ENCODE results near the gene CPB2. TPM values are rescaled to one million over a fixed set of nuclear protein-coding genes. Genes with fewer than 3 reads are reported as not detected.

The CPB2 gene
- total and polyA plus RNA-seq, 7 donors = not detected

GRCh38 chr13:46075811-46076210 is 29.0 kb downstream of the CPB2 start:
- DNase-seq = no peak
- no peak for TF ChIP-seq POLR2AphosphoS5 (IDR thresholded peaks at IDR 0.05)
- H3K27me3 ChIP-seq = no peaks in the 10 kb centered on the region
- intact Hi-C loops (cut with DNase I) = no loop called here
- no peak overlapping the region for H3K27ac ChIP-seq
- no peak overlapping the region for H3K4me3 ChIP-seq
- 93 to 100% methylated on average over 1 of the region's 1 CpG for WGBS, 2 donors
- no peaks in the 10 kb centered on the region for H3K4me1 ChIP-seq
- H3K36me3 ChIP-seq = no peaks in the 10 kb centered on the region
- H3K9me3 ChIP-seq = no peaks in the 10 kb centered on the region

- intact Hi-C loops (cut with DNase I) = no loop called here
- no peak for DNase-seq
- Histone ChIP-seq H3K4me3 (no peak overlapping the region), H3K27me3 (no peaks in the 10 kb centered on the region), H3K4me1 (no peaks in the 10 kb centered on the region), H3K36me3 (no peaks in the 10 kb centered on the region), H3K27ac (no peak overlapping the region), H3K9me3 (no peaks in the 10 kb centered on the region)
- TF ChIP-seq, protein P1, sequence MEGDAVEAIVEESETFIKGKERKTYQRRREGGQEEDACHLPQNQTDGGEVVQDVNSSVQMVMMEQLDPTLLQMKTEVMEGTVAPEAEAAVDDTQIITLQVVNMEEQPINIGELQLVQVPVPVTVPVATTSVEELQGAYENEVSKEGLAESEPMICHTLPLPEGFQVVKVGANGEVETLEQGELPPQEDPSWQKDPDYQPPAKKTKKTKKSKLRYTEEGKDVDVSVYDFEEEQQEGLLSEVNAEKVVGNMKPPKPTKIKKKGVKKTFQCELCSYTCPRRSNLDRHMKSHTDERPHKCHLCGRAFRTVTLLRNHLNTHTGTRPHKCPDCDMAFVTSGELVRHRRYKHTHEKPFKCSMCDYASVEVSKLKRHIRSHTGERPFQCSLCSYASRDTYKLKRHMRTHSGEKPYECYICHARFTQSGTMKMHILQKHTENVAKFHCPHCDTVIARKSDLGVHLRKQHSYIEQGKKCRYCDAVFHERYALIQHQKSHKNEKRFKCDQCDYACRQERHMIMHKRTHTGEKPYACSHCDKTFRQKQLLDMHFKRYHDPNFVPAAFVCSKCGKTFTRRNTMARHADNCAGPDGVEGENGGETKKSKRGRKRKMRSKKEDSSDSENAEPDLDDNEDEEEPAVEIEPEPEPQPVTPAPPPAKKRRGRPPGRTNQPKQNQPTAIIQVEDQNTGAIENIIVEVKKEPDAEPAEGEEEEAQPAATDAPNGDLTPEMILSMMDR (IDR thresholded peaks at IDR 0.05) = no peak
- no peak for TF ChIP-seq EP300 (IDR thresholded peaks at IDR 0.05)
- no peak for TF ChIP-seq POLR2AphosphoS5 (IDR thresholded peaks at IDR 0.05)
- no peak for TF ChIP-seq POLR2A (IDR thresholded peaks at IDR 0.05)
- WGBS, 2 donors = 72 to 85% methylated on average over 5 of the region's 5 CpGs
Measured at GRCh38 chr13:46071590-46072249, 33.1 kb downstream of the CPB2 start.

DNA sequence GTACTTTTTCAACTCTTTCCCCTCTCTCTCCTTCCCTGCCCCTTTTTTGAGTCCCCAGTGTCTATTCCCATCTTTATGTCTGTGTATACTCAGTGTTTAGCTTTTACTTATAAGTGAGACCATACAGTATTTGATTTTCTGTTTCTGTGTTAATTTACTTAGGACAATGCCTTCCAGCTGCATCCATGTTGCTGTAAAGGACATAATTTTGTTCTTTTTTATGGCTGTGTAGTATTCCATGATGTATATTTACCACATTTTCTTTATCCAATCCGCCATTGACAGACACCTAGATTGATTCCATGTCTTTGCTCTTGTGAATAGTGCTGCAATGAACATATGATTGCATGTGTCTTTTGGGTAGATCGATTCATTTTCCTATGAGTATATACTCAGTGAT is 41.5 kb downstream of the CPB2 start:
- no peaks in the 10 kb centered on the region for H3K27me3 ChIP-seq
- H3K36me3 ChIP-seq = no peaks in the 10 kb centered on the region
- intact Hi-C loops (cut with DNase I) = no loop called here
- H3K9me3 ChIP-seq = no peaks in the 10 kb centered on the region
- H3K4me3 ChIP-seq = no peak overlapping the region
- H3K4me1 ChIP-seq = no peaks in the 10 kb centered on the region
- DNase-seq = no peak
- TF ChIP-seq, protein P1 (IDR thresholded peaks at IDR 0.05) = no peak
- no peak for TF ChIP-seq POLR2AphosphoS5 (IDR thresholded peaks at IDR 0.05)
- no peak for TF ChIP-seq POLR2A (IDR thresholded peaks at IDR 0.05)
- no peak for TF ChIP-seq EP300 (IDR thresholded peaks at IDR 0.05)
- H3K27ac ChIP-seq = no peak overlapping the region
- WGBS, 2 donors = 93 to 98% methylated on average over 2 of the region's 2 CpGs

DNA sequence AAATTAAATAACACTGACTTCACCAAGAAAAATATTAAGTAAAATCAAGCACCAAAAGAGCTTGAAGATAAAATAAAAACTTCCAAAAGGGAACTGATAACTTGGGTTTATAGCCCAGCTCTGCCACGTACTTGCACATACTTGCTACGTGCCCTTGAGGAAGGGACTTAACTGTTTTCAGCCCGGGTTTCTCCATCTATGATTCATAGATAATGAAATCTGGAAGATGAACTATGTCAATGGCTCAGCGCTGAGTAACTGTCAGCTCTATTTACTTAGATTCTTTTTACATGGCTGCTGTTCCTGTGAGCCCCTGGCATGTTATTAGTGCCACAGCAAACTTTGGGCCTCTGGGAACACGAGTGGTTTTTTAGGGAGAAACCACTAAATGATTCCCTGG is 42.6 kb downstream of the CPB2 start:
- no peaks in the 10 kb centered on the region for H3K9me3 ChIP-seq
- 75 to 86% methylated on average over 5 of the region's 5 CpGs for WGBS, 2 donors
- intact Hi-C loops (cut with DNase I) = no loop called here
- no peak for DNase-seq
- H3K36me3 ChIP-seq = no peaks in the 10 kb centered on the region
- H3K4me3 ChIP-seq = no peak overlapping the region
- H3K4me1 ChIP-seq = no peaks in the 10 kb centered on the region
- TF ChIP-seq POLR2A (IDR thresholded peaks at IDR 0.05) = no peak
- TF ChIP-seq POLR2AphosphoS5 (IDR thresholded peaks at IDR 0.05) = no peak
- TF ChIP-seq EP300 (IDR thresholded peaks at IDR 0.05) = no peak
- TF ChIP-seq, protein P1 (IDR thresholded peaks at IDR 0.05) = no peak
- H3K27me3 ChIP-seq = no peaks in the 10 kb centered on the region
- H3K27ac ChIP-seq = no peak overlapping the region

DNA sequence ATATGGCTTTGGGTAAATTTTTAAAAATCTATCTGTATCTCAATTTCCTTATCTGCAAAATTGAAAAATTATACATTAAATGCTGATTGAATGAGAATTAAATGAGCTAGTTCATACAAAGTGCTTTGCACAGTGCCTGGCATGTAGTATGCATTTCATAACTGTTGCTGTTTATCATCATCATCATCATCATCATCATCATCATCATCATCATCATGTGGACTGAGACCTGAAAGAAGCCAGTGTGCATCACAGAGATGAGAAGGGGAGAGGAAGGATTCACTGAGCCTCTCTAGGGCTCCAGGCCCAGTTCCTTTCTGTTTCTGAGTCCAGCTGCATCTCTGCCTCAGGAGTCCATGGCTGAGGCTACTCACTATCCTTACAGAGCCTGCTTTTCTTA is 45.4 kb downstream of the CPB2 start:
- H3K27me3 ChIP-seq = no peaks in the 10 kb centered on the region
- H3K4me3 ChIP-seq = no peak overlapping the region
- H3K36me3 ChIP-seq = no peaks in the 10 kb centered on the region
- H3K9me3 ChIP-seq = no peaks in the 10 kb centered on the region
- intact Hi-C loops (cut with DNase I) = no loop called here
- TF ChIP-seq POLR2A (IDR thresholded peaks at IDR 0.05) (no peak), POLR2AphosphoS5 (IDR thresholded peaks at IDR 0.05) (no peak), EP300 (IDR thresholded peaks at IDR 0.05) (no peak)
- TF ChIP-seq, protein P1 (IDR thresholded peaks at IDR 0.05) = no peak
- no peaks in the 10 kb centered on the region for H3K4me1 ChIP-seq
- H3K27ac ChIP-seq = no peak overlapping the region
- no peak for DNase-seq

Data from sigmoid colon (tissue), 7 donors.